ENCODE results near the gene VANGL2.

GRCh38 chr1:160416369-160416768 is 16.0 kb downstream of the VANGL2 start:
- no peak; the same call in 1 of the 2 replicates for TF ChIP-seq CTCF (conservative IDR thresholded peaks at IDR 0.05)
- TF ChIP-seq ZFX (IDR thresholded peaks at IDR 0.05): no peak

All from C4-2B (cell line).